H1 (cell line): ENCODE data around the gene ANKRD31. TPM values are rescaled to one million over a fixed set of nuclear protein-coding genes. Genes with fewer than 3 reads are reported as not detected.

Experiments used
- CTCF ChIA-PET: fragments of 300-600 bp; sonication (Branson Sonifier 250); formaldehyde crosslinking; loops from one replicate; lab custom pipeline; 2021; ENCODE audit not compliant: partially characterized antibody; lab: Charles Lee
- POLR2A ChIA-PET: fragments of 300-600 bp; sonication (Branson Sonifier 250); formaldehyde crosslinking; loops from one replicate; lab custom pipeline; 2021; ENCODE audit warnings: inconsistent platforms; ENCODE audit not compliant: partially characterized antibody; lab: Charles Lee
- DNase-seq, 2 experiments: peaks; one replicate each; pipeline versions ENCODE4 v3.0.0 to v3.0.0-alpha.2; 2010 to 2022; ENCODE audit warnings: low spot score in 2 of 2, low read depth in 1 of 2, mixed read lengths in 1 of 2
- FAIRE-seq: peaks from 2 replicates; lab custom pipeline; 2011; peaks lifted over from hg19 to GRCh38; lab: Jason Lieb, UNC
- H2AFZ ChIP-seq: 2 replicates; pipeline ENCODE4 v1.8.1; 2012; ENCODE audit warnings: low read length, inconsistent platforms
- H2AK5ac ChIP-seq: 2 replicates; pipeline ENCODE4 v1.6.1; 2013; ENCODE audit warnings: low read depth, low read length
- H2BK120ac ChIP-seq: replicated peaks from 2 replicates; pipeline ENCODE3; 2013; ENCODE audit warnings: low read depth, low read length, inconsistent platforms
- H2BK12ac ChIP-seq: 2 replicates; pipeline ENCODE4 v1.6.1; 2013; ENCODE audit warnings: low read depth, low read length
- H2BK15ac ChIP-seq: 2 replicates; pipeline ENCODE4 v1.6.1; 2013; ENCODE audit warnings: low read length
- H2BK20ac ChIP-seq: 2 replicates; pipeline ENCODE4 v1.6.1; 2013; ENCODE audit warnings: low read length
- H2BK5ac ChIP-seq: 2 replicates; pipeline ENCODE4 v1.6.1; 2013; ENCODE audit warnings: low read depth, low read length
- H3K14ac ChIP-seq: 2 replicates; pipeline ENCODE4 v1.6.1; 2013; ENCODE audit warnings: inconsistent platforms; ENCODE audit not compliant: insufficient read length
- H3K18ac ChIP-seq: 2 replicates; pipeline ENCODE4 v1.6.1; 2013; ENCODE audit warnings: low read length; ENCODE audit errors: extremely low read depth
- H3K23ac ChIP-seq: 2 replicates; pipeline ENCODE4 v1.6.1; 2013; ENCODE audit warnings: inconsistent platforms; ENCODE audit not compliant: insufficient read length
- H3K23me2 ChIP-seq: 2 replicates; pipeline ENCODE4 v1.6.1; 2013; ENCODE audit warnings: low read depth, low read length
- H3K27ac ChIP-seq: 2 replicates; pipeline ENCODE4 v1.6.1; 2011; ENCODE audit warnings: low read depth, low read length, inconsistent platforms
- H3K27me3 ChIP-seq, 4 experiments: replicated peaks in 1 of 4; 1 replicate in 1 of 4; 2 replicates in 3 of 4; pipeline versions ENCODE4 v1.6.1 to v1.8.1; 2011 to 2013; ENCODE audit warnings: low read length in 3 of 4, mild to moderate bottlenecking in 3 of 4, inconsistent platforms in 2 of 4, mixed read lengths in 2 of 4, moderate library complexity in 1 of 4; ENCODE audit not compliant: control insufficient read depth in 3 of 4, insufficient read depth in 3 of 4; ENCODE audit errors: extremely low read depth in 1 of 4
- H3K36me3 ChIP-seq, 4 experiments: 2 replicates each; pipeline versions ENCODE4 v1.6.1 to v1.8.1; 2011 to 2013; ENCODE audit warnings: mild to moderate bottlenecking in 4 of 4, low read length in 3 of 4, moderate library complexity in 2 of 4, control low read depth in 1 of 4, inconsistent platforms in 1 of 4; ENCODE audit not compliant: insufficient read depth in 4 of 4, control insufficient read depth in 2 of 4
- H3K4ac ChIP-seq: replicated peaks from 2 replicates; pipeline ENCODE3; 2013; ENCODE audit warnings: low read length, low read depth, mixed read lengths, inconsistent platforms; ENCODE audit not compliant: insufficient read length
- H3K4me1 ChIP-seq, 4 experiments: replicated peaks in 1 of 4; 1 replicate in 1 of 4; 2 replicates in 3 of 4; pipeline versions ENCODE4 v1.6.1 to v1.8.1; 2011 to 2013; ENCODE audit warnings: low read length in 3 of 4, inconsistent platforms in 2 of 4, mixed read lengths in 1 of 4; ENCODE audit not compliant: insufficient read depth in 4 of 4, control insufficient read depth in 3 of 4
- H3K4me2 ChIP-seq, 2 experiments: 2 replicates each; pipeline versions ENCODE4 v1.6.1 to v1.8.1; 2011 to 2013; ENCODE audit warnings: low read depth in 2 of 2, low read length in 2 of 2, control low read depth in 1 of 2, inconsistent platforms in 1 of 2, mild to moderate bottlenecking in 1 of 2; ENCODE audit not compliant: insufficient read depth in 1 of 2
- H3K4me3 ChIP-seq, 4 experiments: fragments of 200-600, 300-600 bp in 1 of 4; sonication (generic), shearing (Covaris generic), sonication (Bioruptor Twin) in 1 of 4; 2 replicates each; pipeline versions ENCODE4 v1.5.1 to v1.8.1; 2011 to 2016; ENCODE audit warnings: low read length in 4 of 4, low read depth in 3 of 4, control low read depth in 2 of 4, inconsistent platforms in 2 of 4, mild to moderate bottlenecking in 2 of 4, mixed read lengths in 1 of 4, moderate library complexity in 1 of 4; ENCODE audit not compliant: insufficient read depth in 2 of 4; ENCODE audit errors: extremely low read depth in 1 of 4
- H3K56ac ChIP-seq: replicated peaks from 2 replicates; pipeline ENCODE3; 2013; ENCODE audit warnings: low read depth, mild to moderate bottlenecking, mixed read lengths, low read length, inconsistent platforms; ENCODE audit not compliant: insufficient read length
- H3K79me1 ChIP-seq: 2 replicates; pipeline ENCODE4 v1.6.1; 2013; ENCODE audit warnings: low read depth, low read length, control low read depth
- H3K79me2 ChIP-seq, 2 experiments: 2 replicates each; pipeline versions ENCODE4 v1.6.1 to v1.8.1; 2012 to 2013; ENCODE audit warnings: low read length in 2 of 2, mild to moderate bottlenecking in 2 of 2, inconsistent platforms in 1 of 2; ENCODE audit not compliant: insufficient read depth in 2 of 2, control insufficient read depth in 1 of 2
- H3K9ac ChIP-seq, 4 experiments: replicated peaks in 1 of 4; 1 replicate in 1 of 4; 2 replicates in 3 of 4; pipeline versions ENCODE4 v1.6.1 to v1.8.1; 2011 to 2013; ENCODE audit warnings: low read depth in 3 of 4, low read length in 3 of 4, control low read depth in 2 of 4, mild to moderate bottlenecking in 2 of 4, moderate library complexity in 2 of 4, inconsistent platforms in 1 of 4; ENCODE audit errors: extremely low read depth in 1 of 4
- H3K9me3 ChIP-seq, 2 experiments: 2 replicates each; pipeline versions ENCODE4 v1.6.1 to v1.8.1; 2012 to 2013; ENCODE audit warnings: mild to moderate bottlenecking in 2 of 2, moderate library complexity in 2 of 2, control low read depth in 1 of 2, inconsistent platforms in 1 of 2, low read depth in 1 of 2, low read length in 1 of 2, mixed read lengths in 1 of 2; ENCODE audit not compliant: insufficient read depth in 2 of 2
- H4K20me1 ChIP-seq, 2 experiments: replicated peaks in 1 of 2; 2 replicates each; pipeline versions ENCODE3 to v1.8.1; 2011 to 2013; ENCODE audit warnings: inconsistent platforms in 2 of 2, low read length in 2 of 2, mild to moderate bottlenecking in 1 of 2; ENCODE audit not compliant: insufficient read depth in 2 of 2, control insufficient read depth in 1 of 2
- H4K5ac ChIP-seq: 2 replicates; pipeline ENCODE4 v1.6.1; 2013; ENCODE audit warnings: low read length, low read depth, mixed read lengths, inconsistent platforms; ENCODE audit not compliant: insufficient read length
- H4K8ac ChIP-seq: 2 replicates; pipeline ENCODE4 v1.8.0; 2013; ENCODE audit warnings: mild to moderate bottlenecking, moderate library complexity, low read length, inconsistent platforms; ENCODE audit not compliant: insufficient read depth; ENCODE audit errors: extremely low read depth
- H4K91ac ChIP-seq: replicated peaks from 2 replicates; pipeline ENCODE3; 2013; ENCODE audit warnings: low read length, mixed read lengths, inconsistent platforms; ENCODE audit not compliant: insufficient read length
- BRCA1 ChIP-seq: IDR thresholded peaks from 2 replicates; pipeline ENCODE4 v1.6.1; 2012; ENCODE audit warnings: low read depth, low read length, improper control_type of control experiment
- CTBP2 ChIP-seq: IDR thresholded peaks from 2 replicates; pipeline ENCODE4 v1.7.0; 2011; ENCODE audit warnings: borderline replicate concordance, mild to moderate bottlenecking, moderate library complexity, mixed read lengths, low read length; ENCODE audit not compliant: insufficient read depth, insufficient read length
- CTCF ChIP-seq, 3 experiments: IDR thresholded peaks; 1 replicate in 2 of 3; 2 replicates in 1 of 3; pipeline versions ENCODE4 v1.5.1 to v1.6.1; 2011; ENCODE audit warnings: low read length in 3 of 3, mild to moderate bottlenecking in 3 of 3, inconsistent platforms in 2 of 3, low read depth in 1 of 3, moderate library complexity in 1 of 3; ENCODE audit not compliant: insufficient read depth in 1 of 3; ENCODE audit errors: control extremely low read depth in 1 of 3
- SAP30 ChIP-seq: fragments of 300-600 bp; sonication (generic); IDR thresholded peaks from 2 replicates; pipeline ENCODE4 v1.7.1; 2012; ENCODE audit warnings: low read length, moderate library complexity, mild to moderate bottlenecking, inconsistent platforms; ENCODE audit not compliant: insufficient read depth, insufficient replicate concordance
- WGBS, 2 experiments: shearing (Covaris generic) in 1 of 2; methylation state at CpG; one replicate each; pipeline versions ENCODE4 v1.1.6 to v1.1.7; 2013 to 2015; ENCODE audit warnings: low lambda C conversion rate in 2 of 2, mixed read lengths in 2 of 2, inconsistent platforms in 1 of 2, low coverage in 1 of 2, missing lambda C conversion rate in 1 of 2; ENCODE audit not compliant: insufficient replicate concordance in 2 of 2, insufficient coverage in 1 of 2, insufficient read length in 1 of 2; ENCODE audit errors: extremely low coverage in 1 of 2, missing lambda C conversion rate in 1 of 2; 5-methylcytosine and 5-hydroxymethylcytosine counted together
- polyA plus RNA-seq, 7 experiments: library from polyadenylated mRNA; depleted of rRNA in 3 of 7; stranded (reverse) in 5 of 7; unstranded in 2 of 7; fragments of >200 nt in 5 of 7; fragments of 200-250 nt in 2 of 7; gene quantifications; 1 replicate in 5 of 7; 2 replicates in 1 of 7; 4 replicates in 1 of 7; pipeline versions ENCODE4 v1.2.1 to v1.2.3, GENCODE V29; 2011 to 2013; ENCODE audit warnings: missing spikeins in 2 of 7, mixed read lengths in 2 of 7
- total RNA-seq: library from RNA; stranded (reverse); fragmentation: NEBNext Ultra II Directional; extraction: Animal tissue kit (Norgen Biotek cat#: 25700); gene quantifications from 2 replicates; pipeline ENCODE4 v1.2.1, GENCODE V29; 2021

Gene ANKRD31
- total and polyA plus RNA-seq, 2 of the 8 experiments (the other 6 are each of a cell fraction or from before 2014, with no cell fraction given), result 0.05 to 0.06 TPM

GRCh38 chr5:75243510-75243909, 6.8 kb upstream of the ANKRD31 start:
- Histone ChIP-seq H3K23me2 (no peaks in the 10 kb centered on the region), H2BK120ac (no peak overlapping the region), H3K18ac (no peak overlapping the region), H3K56ac (no peak overlapping the region), H2BK20ac (no peak overlapping the region), H3K27me3 (no peaks in the 10 kb centered on the region), H3K14ac (no peak overlapping the region), H3K79me1 (no peaks in the 10 kb centered on the region), H4K5ac (no peak overlapping the region), H3K27ac (no peak overlapping the region), H3K4me1 (peaks cover 5 to 9% (median 6%) of the 10 kb centered on the region in 4 experiments), H2BK12ac (no peak overlapping the region), H4K91ac (no peak overlapping the region), H3K4me3 (no peak overlapping the region), H2AK5ac (no peak overlapping the region), H3K23ac (no peak overlapping the region), H4K8ac (no peak overlapping the region), H3K9ac (no peak overlapping the region), H3K4ac (no peak overlapping the region), H2BK15ac (no peak overlapping the region), H4K20me1 (no peaks in the 10 kb centered on the region), H3K4me2 (no peak overlapping the region), H2AFZ (no peak overlapping the region), H3K36me3 (no peaks in the 10 kb centered on the region), H3K79me2 (no peaks in the 10 kb centered on the region), H2BK5ac (no peak overlapping the region), H3K9me3 (no peaks in the 10 kb centered on the region)
- POLR2A ChIA-PET, result no interaction called here
- 86% methylated on average over 5 of the region's 5 CpGs; no CpG with 5 or more reads in 1 of the 2 experiments for WGBS, 2 experiments
- FAIRE-seq (no peak), DNase-seq (no peak)
- CTCF ChIA-PET, result interaction anchor here (1.4 kb wide), 1 partner anchor 194 kb away, joined by 3 read pairs; no protein-coding TSS in a partner anchor
- TF ChIP-seq BRCA1 (no peak), SAP30 (no peak), CTCF (IDR thresholded peaks at IDR 0.05; ENCODE audit: control extremely low read depth in 1 of 3, insufficient read depth in 1 of 3, low read depth in 1 of 3, low read length in 3 of 3) (no peak), CTBP2 (no peak)
